Uterus (tissue), 2 donors: Measurements from ENCODE around the gene TPD52L2.
"Not testable (repeated sequence)": the region's sequence is repeated elsewhere in the genome, so short reads cannot be mapped to it uniquely, and the experiment has no call there.

Source experiments
- POLR2A ChIP-seq, 2 donors: fragments of 450-650 bp; IDR thresholded peaks; one replicate each; pipeline ENCODE4 v1.6.1; 2016; ENCODE audit warnings: antibody characterized with exemption in 2 of 2, mild to moderate bottlenecking in 1 of 2, moderate library complexity in 1 of 2
- TF ChIP-seq, protein P1 (sequence below), 4 experiments: fragments of 200-600 bp in 2 of 4; fragments of 450-650 bp in 2 of 4; sonication (generic) in 2 of 4; IDR thresholded peaks; one replicate each; pipeline ENCODE4 v1.5.1; 2016 to 2019; ENCODE audit warnings: antibody characterized with exemption in 4 of 4, mild to moderate bottlenecking in 2 of 4, moderate library complexity in 1 of 4

DNA sequence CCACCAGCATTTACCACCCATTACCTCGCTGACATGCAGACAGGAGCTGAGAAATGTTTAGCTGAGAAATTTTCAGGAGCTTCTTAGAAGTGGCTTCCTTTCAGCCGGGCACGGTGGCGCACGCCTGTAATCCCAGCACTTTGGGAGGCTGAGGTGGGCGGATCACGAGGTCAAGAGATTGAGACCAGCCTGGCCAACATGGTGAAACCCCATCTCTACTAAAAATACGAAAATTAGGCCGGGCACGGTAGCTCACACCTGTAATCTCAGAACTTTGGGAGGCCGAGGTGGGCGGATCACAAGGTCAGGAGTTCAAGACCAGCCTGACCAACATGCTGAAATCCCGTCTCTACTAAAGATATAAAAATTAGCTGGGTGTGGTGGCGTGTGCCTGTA is 13.5 kb upstream of the TPD52L2 start:
- TF ChIP-seq, protein P1, sequence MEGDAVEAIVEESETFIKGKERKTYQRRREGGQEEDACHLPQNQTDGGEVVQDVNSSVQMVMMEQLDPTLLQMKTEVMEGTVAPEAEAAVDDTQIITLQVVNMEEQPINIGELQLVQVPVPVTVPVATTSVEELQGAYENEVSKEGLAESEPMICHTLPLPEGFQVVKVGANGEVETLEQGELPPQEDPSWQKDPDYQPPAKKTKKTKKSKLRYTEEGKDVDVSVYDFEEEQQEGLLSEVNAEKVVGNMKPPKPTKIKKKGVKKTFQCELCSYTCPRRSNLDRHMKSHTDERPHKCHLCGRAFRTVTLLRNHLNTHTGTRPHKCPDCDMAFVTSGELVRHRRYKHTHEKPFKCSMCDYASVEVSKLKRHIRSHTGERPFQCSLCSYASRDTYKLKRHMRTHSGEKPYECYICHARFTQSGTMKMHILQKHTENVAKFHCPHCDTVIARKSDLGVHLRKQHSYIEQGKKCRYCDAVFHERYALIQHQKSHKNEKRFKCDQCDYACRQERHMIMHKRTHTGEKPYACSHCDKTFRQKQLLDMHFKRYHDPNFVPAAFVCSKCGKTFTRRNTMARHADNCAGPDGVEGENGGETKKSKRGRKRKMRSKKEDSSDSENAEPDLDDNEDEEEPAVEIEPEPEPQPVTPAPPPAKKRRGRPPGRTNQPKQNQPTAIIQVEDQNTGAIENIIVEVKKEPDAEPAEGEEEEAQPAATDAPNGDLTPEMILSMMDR (IDR thresholded peaks at IDR 0.05): not testable (repeated sequence)
- not testable (repeated sequence) for TF ChIP-seq POLR2A (IDR thresholded peaks at IDR 0.05)
